Endothelial cell of umbilical vein (primary cell): ENCODE results near the gene MAPK8. TPM values are rescaled to one million over a fixed set of nuclear protein-coding genes. Genes with fewer than 3 reads are reported as not detected.

Source experiments
- BruUV-seq: library from RNA; stranded (reverse); fragments of 400-500 nt; replicated peaks from 2 replicates; lab custom pipeline; 2021; lab: Mats Ljungman, UMichigan
- CTCF ChIA-PET: fragments of 300-600, 350-600 bp; sonication (Branson Sonifier 250); formaldehyde crosslinking; loops from one replicate; lab custom pipeline; 2021; ENCODE audit warnings: antibody characterized with exemption, inconsistent platforms; lab: Charles Lee
- POLR2A ChIA-PET: fragments of 300-600, 350-600 bp; sonication (Branson Sonifier 250); formaldehyde crosslinking; loops from one replicate; lab custom pipeline; 2021; ENCODE audit warnings: antibody characterized with exemption, inconsistent platforms; lab: Charles Lee
- DNase-seq: peaks from one replicate; pipeline ENCODE4 v3.0.0-alpha.2; 2011; ENCODE audit warnings: low read depth, low spot score
- FAIRE-seq: peaks from 2 replicates; lab custom pipeline; 2011; peaks lifted over from hg19 to GRCh38; lab: Jason Lieb, UNC
- H2AFZ ChIP-seq: 2 replicates; pipeline ENCODE4 v1.6.0; 2012; ENCODE audit warnings: low read depth, low read length, control low read depth, inconsistent platforms
- H3K27ac ChIP-seq: 2 replicates; pipeline ENCODE4 v1.5.1; 2011; ENCODE audit warnings: low read depth, mild to moderate bottlenecking, control low read depth, low read length, moderate library complexity; ENCODE audit not compliant: insufficient read depth
- H3K27me3 ChIP-seq, 2 experiments: 2 replicates each; pipeline versions ENCODE4 v1.6.0 to v1.6.1; 2011; ENCODE audit warnings: low read length in 2 of 2, mixed read lengths in 1 of 2; ENCODE audit not compliant: control insufficient read depth in 2 of 2, insufficient read depth in 2 of 2
- H3K36me3 ChIP-seq, 2 experiments: 2 replicates in 1 of 2; 3 replicates in 1 of 2; pipeline ENCODE4 v1.5.1; 2011; ENCODE audit warnings: low read length in 2 of 2, mild to moderate bottlenecking in 1 of 2, moderate library complexity in 1 of 2; ENCODE audit not compliant: control insufficient read depth in 2 of 2, insufficient read depth in 2 of 2; ENCODE audit errors: extremely low read depth in 1 of 2
- H3K4me1 ChIP-seq: 3 replicates; pipeline ENCODE4 v1.5.1; 2011; ENCODE audit warnings: mild to moderate bottlenecking, low read length; ENCODE audit not compliant: control insufficient read depth, insufficient read depth; ENCODE audit errors: extremely low read depth
- H3K4me2 ChIP-seq: 2 replicates; pipeline ENCODE4 v1.6.1; 2011; ENCODE audit warnings: low read length, control low read depth, mixed read lengths; ENCODE audit not compliant: insufficient read depth
- H3K4me3 ChIP-seq, 3 experiments: fragments of 200-600 bp in 1 of 3; sonication (generic), shearing (Covaris generic) in 1 of 3; replicated peaks in 1 of 3; 2 replicates each; pipeline ENCODE4 v1.5.1; 2011 to 2016; ENCODE audit warnings: control low read depth in 3 of 3, low read length in 3 of 3, mild to moderate bottlenecking in 2 of 3, inconsistent platforms in 1 of 3, low read depth in 1 of 3, moderate library complexity in 1 of 3; ENCODE audit not compliant: insufficient read depth in 1 of 3
- H3K79me2 ChIP-seq: 2 replicates; pipeline ENCODE4 v1.6.0; 2012; ENCODE audit warnings: low read length, inconsistent platforms; ENCODE audit not compliant: control insufficient read depth, insufficient read depth
- H3K9ac ChIP-seq: replicated peaks from 2 replicates; pipeline ENCODE3; 2011; ENCODE audit warnings: low read length, control low read depth; ENCODE audit not compliant: insufficient read depth; ENCODE audit errors: extremely low read depth
- H3K9me1 ChIP-seq: replicated peaks from 3 replicates; pipeline ENCODE4 v1.6.0; 2011; ENCODE audit warnings: mild to moderate bottlenecking, low read length; ENCODE audit not compliant: control insufficient read depth, insufficient read depth; ENCODE audit errors: extremely low read depth
- H3K9me3 ChIP-seq: replicated peaks from 2 replicates; pipeline ENCODE4 v1.5.1; 2012; ENCODE audit warnings: low read length, inconsistent platforms; ENCODE audit not compliant: control insufficient read depth, insufficient read depth
- H4K20me1 ChIP-seq: replicated peaks from 2 replicates; pipeline ENCODE3; 2011; ENCODE audit warnings: mild to moderate bottlenecking, low read length; ENCODE audit not compliant: control insufficient read depth, insufficient read depth; ENCODE audit errors: extremely low read depth
- CTCF ChIP-seq, 2 donors: IDR thresholded peaks; 1 replicate in 1 of 2; 2 replicates in 1 of 2; pipeline ENCODE4 v1.5.1; 2011; ENCODE audit warnings: low read length in 2 of 2, mild to moderate bottlenecking in 2 of 2, moderate library complexity in 2 of 2, control low read depth in 1 of 2, inconsistent platforms in 1 of 2, low read depth in 1 of 2; ENCODE audit not compliant: insufficient read depth in 1 of 2; ENCODE audit errors: extremely low read depth in 1 of 2
- EZH2 ChIP-seq: IDR thresholded peaks from 2 replicates; pipeline ENCODE4 v1.6.1; 2012; ENCODE audit warnings: borderline replicate concordance, low read depth, mild to moderate bottlenecking, moderate library complexity, low read length, inconsistent platforms; ENCODE audit not compliant: severe bottlenecking
- FOS ChIP-seq: IDR thresholded peaks from 2 replicates; pipeline ENCODE4 v1.6.1; 2011; ENCODE audit warnings: mild to moderate bottlenecking, low read length, moderate library complexity, borderline replicate concordance; ENCODE audit not compliant: insufficient read depth
- GATA2 ChIP-seq: IDR thresholded peaks from 2 replicates; pipeline ENCODE4 v1.7.0; 2011; ENCODE audit warnings: low read depth, mild to moderate bottlenecking, moderate library complexity, mixed read lengths, low read length; ENCODE audit not compliant: insufficient read length, insufficient read depth
- JUN ChIP-seq: IDR thresholded peaks from 2 replicates; pipeline ENCODE4 v1.6.1; 2011; ENCODE audit warnings: borderline replicate concordance, low read depth; ENCODE audit not compliant: insufficient read length, insufficient read depth
- MAX ChIP-seq: IDR thresholded peaks from 2 replicates; pipeline ENCODE4 v1.6.1; 2011; ENCODE audit not compliant: insufficient read depth, insufficient read length
- MYC ChIP-seq: IDR thresholded peaks from one replicate; pipeline ENCODE4 v1.6.1; 2011; ENCODE audit warnings: mild to moderate bottlenecking, low read depth, low read length
- POLR2A ChIP-seq: IDR thresholded peaks from 2 replicates; pipeline ENCODE4 v1.6.1; 2012; ENCODE audit warnings: low read depth, mild to moderate bottlenecking, control low read depth, low read length
- POLR2AphosphoS5 ChIP-seq: IDR thresholded peaks from 2 replicates; pipeline ENCODE4 v1.6.1; 2012; ENCODE audit warnings: low read depth, mild to moderate bottlenecking, control low read depth, low read length, moderate library complexity; ENCODE audit not compliant: insufficient read depth
- dilution Hi-C: fragments of 300-500 bp; cut with MboI; formaldehyde crosslinking; loops from one replicate; pipeline ENCODE4 v1.15.0; 2019; ENCODE audit warnings: low sequenced_read_pairs; ENCODE audit not compliant: extremely low pct_ligation_motif_present
- intact Hi-C: fragments of 100-400 bp; cut with micrococcal nuclease; formaldehyde crosslinking; loops from one replicate; pipeline ENCODE4 v1.10.0; 2022
- polyA plus RNA-seq, 4 experiments: library from polyadenylated mRNA; depleted of rRNA in 3 of 4; stranded (reverse) in 3 of 4; unstranded in 1 of 4; fragments of >200 nt; gene quantifications; 2 replicates each; pipeline versions ENCODE4 v1.2.1 to v1.2.3, GENCODE V29; 2011 to 2012; ENCODE audit warnings: missing spikeins in 1 of 4
- total RNA-seq: library from RNA; stranded (reverse); gene quantifications from 2 replicates; pipeline ENCODE4 v1.2.3, GENCODE V29; 2021

MAPK8 gene
- total and polyA plus RNA-seq, 2 donors (not counting 3 experiments of a cell fraction or from before 2014, with no cell fraction given) = 25.3 to 56.2 TPM

GRCh38 chr10:48478469-48478868, 172.0 kb downstream of the MAPK8 start:
- Histone ChIP-seq H3K9me3 (no peaks in the 10 kb centered on the region), H3K9ac (no peak overlapping the region), H3K27ac (no peak overlapping the region), H3K4me1 (peaks cover 20% of the 10 kb centered on the region), H3K4me2 (no peak overlapping the region), H3K36me3 (no peaks in the 10 kb centered on the region), H3K9me1 (no peaks in the 10 kb centered on the region), H2AFZ (no peak overlapping the region), H3K27me3 (no peaks in the 10 kb centered on the region), H4K20me1 (no peaks in the 10 kb centered on the region), H3K79me2 (peaks cover 14% of the 10 kb centered on the region), H3K4me3 (no peak overlapping the region)
- dilution Hi-C loops = no loop called here
- TF ChIP-seq FOS = no peak
- no peak for TF ChIP-seq JUN
- TF ChIP-seq POLR2AphosphoS5 = no peak
- TF ChIP-seq GATA2 = no peak
- TF ChIP-seq EZH2 = no peak
- TF ChIP-seq MAX = no peak
- no peak for TF ChIP-seq CTCF (IDR thresholded peaks at IDR 0.05; ENCODE audit: extremely low read depth in 1 of 2, insufficient read depth in 1 of 2, low read depth in 1 of 2, low read length in 2 of 2)
- TF ChIP-seq POLR2A = no peak
- TF ChIP-seq MYC = no peak
- DNase-seq = no peak
- ChIA-PET POLR2A (no interaction called here), CTCF (interaction anchor here (1.2 to 1.4 kb wide), 2 partner anchors 34 to 115 kb away, joined by 3 read pairs; no protein-coding TSS in a partner anchor)
- no TSS peak for BruUV-seq
- no peak for FAIRE-seq
- intact Hi-C loops = no loop called here
